HCT116 (cell line): ENCODE data around the gene MADD.

Experiments
- CBX3 ChIP-seq: IDR thresholded peaks from 2 replicates; pipeline ENCODE4 v1.6.1; 2012; ENCODE audit warnings: low read depth
- CTCF ChIP-seq, 3 experiments: fragments of 200-600 bp in 1 of 3; sonication (generic) in 1 of 3; IDR thresholded peaks in 2 of 3; conservative IDR thresholded peaks in 1 of 3; 2 replicates each; pipeline ENCODE4 v1.5.1; 2012 to 2017; ENCODE audit warnings: low read depth in 2 of 3, low read length in 2 of 3, antibody characterized with exemption in 1 of 3, borderline replicate concordance in 1 of 3, control low read depth in 1 of 3, mild to moderate bottlenecking in 1 of 3, mixed read lengths in 1 of 3, mixed run types in 1 of 3, moderate library complexity in 1 of 3; ENCODE audit not compliant: insufficient read depth in 1 of 3
- EGR1 ChIP-seq: IDR thresholded peaks from 2 replicates; pipeline ENCODE4 v1.6.1; 2012; ENCODE audit warnings: low read depth
- EZH2phosphoT487 ChIP-seq: fragments of 200-600 bp; IDR thresholded peaks from 2 replicates; pipeline ENCODE4 v1.6.1; 2018; ENCODE audit warnings: antibody characterized with exemption, borderline replicate concordance
- RAD21 ChIP-seq: IDR thresholded peaks from 2 replicates; pipeline ENCODE4 v1.6.1; 2012; ENCODE audit warnings: low read depth, mild to moderate bottlenecking
- SP1 ChIP-seq: IDR thresholded peaks from 2 replicates; pipeline ENCODE4 v1.6.1; 2012; ENCODE audit warnings: low read depth
- ZNF274 ChIP-seq: fragments of 200-500 bp; sonication (Bioruptor generic); IDR thresholded peaks from 2 replicates; pipeline ENCODE4 v1.6.1; 2014; ENCODE audit warnings: mild to moderate bottlenecking, low read depth, low read length, inconsistent platforms

GRCh38 chr11:47249378-47249715 lies 20.6 kb upstream of the MADD start:
- TF ChIP-seq EGR1: no peak
- no peak for TF ChIP-seq SP1
- no peak for TF ChIP-seq EZH2phosphoT487
- TF ChIP-seq CTCF (IDR thresholded peaks at IDR 0.05 in 2 of 3, conservative IDR thresholded peaks at IDR 0.05 in 1 of 3; ENCODE audit: borderline replicate concordance in 1 of 3, insufficient read depth in 1 of 3, low read depth in 2 of 3, low read length in 2 of 3): 0 out of 6 replicates have a peak, but pooled peaks of 1 of the 3 experiments have one; percentile 4
- TF ChIP-seq ZNF274: no peak
- TF ChIP-seq RAD21: no peak
- no peak for TF ChIP-seq CBX3
